Raji (cell line): ENCODE results near the gene DCANP1.

ENCODE experiments used
- POLR2A ChIP-seq: IDR thresholded peaks from 2 replicates; pipeline ENCODE4 v1.6.1; 2011; ENCODE audit warnings: low read depth, low read length, control low read depth; ENCODE audit not compliant: insufficient read depth

The DCANP1 gene

GRCh38 chr5:135396459-135397055 lies 50.6 kb downstream of the DCANP1 start:
- TF ChIP-seq POLR2A: no peak

- TF ChIP-seq POLR2A: no peak
Observed at GRCh38 chr5:135395866-135396265, 51.3 kb downstream of the DCANP1 start.

- no peak for TF ChIP-seq POLR2A
Observed at GRCh38 chr5:135395451-135395850, 51.7 kb downstream of the DCANP1 start.
